OCI-M1 (cell line): ENCODE measurements around the gene CYP3A5.

ENCODE experiments used
- DNase-seq: peaks from one replicate; lab custom pipeline; 2025; lab: John Stamatoyannopoulos, UW

The CYP3A5 gene

GRCh38 chr7:99615989-99616358 lies 63.8 kb downstream of the CYP3A5 start:
- DNase-seq: no peak

- DNase-seq: no peak
Measured at GRCh38 chr7:99614495-99614894, 65.3 kb downstream of the CYP3A5 start.

GRCh38 chr7:99607548-99607947 lies 72.2 kb downstream of the CYP3A5 start:
- no peak for DNase-seq

- no peak for DNase-seq
Measured at GRCh38 chr7:99606531-99606930, 73.3 kb downstream of the CYP3A5 start.

GRCh38 chr7:99605527-99605926 lies 74.3 kb downstream of the CYP3A5 start:
- no peak for DNase-seq

- DNase-seq: no peak
Measured at GRCh38 chr7:99601656-99602310, 78.0 kb downstream of the CYP3A5 start.

- DNase-seq: no peak
Measured at GRCh38 chr7:99599836-99600235, 80.0 kb downstream of the CYP3A5 start.
